OCI-LY1 (cell line): ENCODE measurements around the gene DOCK4.

ENCODE experiments used
- CTCF ChIP-seq: fragments of 200-600 bp; sonication (generic), shearing (Covaris generic); IDR thresholded peaks from 2 replicates; pipeline ENCODE4 v1.5.1; 2017; ENCODE audit warnings: mild to moderate bottlenecking, antibody characterized with exemption, low read length, moderate library complexity, mixed read lengths
- EZH2 ChIP-seq: fragments of 200-600 bp; sonication (generic), shearing (Covaris generic); IDR thresholded peaks from 2 replicates; pipeline ENCODE4 v1.8.0; 2017; ENCODE audit warnings: borderline replicate concordance, mixed run types, mild to moderate bottlenecking, antibody characterized with exemption, low read length, moderate library complexity, mixed read lengths

- TF ChIP-seq CTCF (no peak), EZH2 (no peak)
Observed at GRCh38 chr7:112079122-112079521, 127.1 kb downstream of the DOCK4 start.
